ENCODE data around the gene LIPG.

Gene LIPG

DNA sequence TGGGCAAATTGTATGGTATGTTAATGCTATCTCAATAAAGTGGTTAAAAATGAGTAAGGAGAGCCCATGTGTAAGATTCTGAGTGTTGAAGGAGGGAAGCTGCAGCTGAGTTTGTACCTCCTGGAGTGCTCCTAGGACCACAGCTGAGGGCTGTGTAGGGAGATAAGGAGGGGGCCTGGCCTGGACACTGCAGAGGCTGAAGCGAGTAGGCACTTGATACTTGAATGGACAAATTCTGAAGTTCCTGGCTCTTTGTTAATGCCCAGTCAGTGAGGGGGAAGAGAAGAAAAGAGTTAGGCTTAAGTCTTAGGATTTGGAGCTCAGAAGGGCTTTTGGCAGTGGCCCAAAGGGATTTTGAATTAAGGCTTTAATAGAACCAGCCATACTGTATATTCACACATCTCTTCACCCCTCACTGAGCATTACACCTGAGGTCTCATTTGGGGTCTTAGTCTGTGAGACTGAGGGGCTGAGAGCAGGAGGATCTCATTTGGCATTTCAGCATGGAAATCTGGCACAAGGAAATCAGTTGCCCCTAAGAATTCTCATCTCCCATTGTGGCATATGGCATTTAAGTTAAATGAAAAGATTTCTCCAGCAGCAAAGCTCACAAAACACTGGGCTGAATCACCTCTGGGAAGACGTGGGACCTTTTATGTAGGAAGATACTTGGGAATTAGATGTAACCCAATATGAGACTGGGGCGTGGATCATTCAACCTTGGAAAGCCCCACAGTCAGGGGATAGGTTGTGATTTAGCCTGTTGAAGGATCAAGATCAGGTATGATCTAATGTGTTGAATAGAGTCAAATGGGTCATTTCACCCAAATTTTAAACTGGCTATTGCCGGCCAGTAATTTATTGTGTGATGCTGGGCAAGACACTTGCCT is 46.8 kb downstream of the LIPG start:
- Histone ChIP-seq H3K36me3 (ENCODE audit: control insufficient read depth in 5 of 5, insufficient read depth in 5 of 5, low read length in 5 of 5) (no peaks in the 10 kb centered on the region), H3K4me3 (ENCODE audit: low read depth in 1 of 5, low read length in 5 of 5) (no peak overlapping the region), H3K27ac (ENCODE audit: low read depth, low read length) (no peak overlapping the region), H3K27me3 (ENCODE audit: control insufficient read depth in 5 of 5, insufficient read depth in 4 of 5, low read length in 5 of 5) (peaks cover 0 to 5% (median 0%) of the 10 kb centered on the region in 5 donors), H3K9ac (ENCODE audit: low read length in 5 of 5) (no peak overlapping the region), H3K4me1 (ENCODE audit: control insufficient read depth in 5 of 5, insufficient read depth in 5 of 5, low read length in 5 of 5) (no peaks in the 10 kb centered on the region), H3K9me3 (ENCODE audit: control insufficient read depth in 5 of 5, low read length in 5 of 5) (peaks cover 2 to 10% (median 7%) of the 10 kb centered on the region in 5 donors)

- no peaks in the 10 kb centered on the region for H3K4me1 ChIP-seq (ENCODE audit: control insufficient read depth in 5 of 5, insufficient read depth in 5 of 5, low read length in 5 of 5)
- no peaks in the 10 kb centered on the region for H3K36me3 ChIP-seq (ENCODE audit: control insufficient read depth in 5 of 5, insufficient read depth in 5 of 5, low read length in 5 of 5)
- peaks cover 2 to 10% (median 7%) of the 10 kb centered on the region in 5 donors for H3K9me3 ChIP-seq (ENCODE audit: control insufficient read depth in 5 of 5, low read length in 5 of 5)
- H3K27ac ChIP-seq (ENCODE audit: low read depth, low read length): no peak overlapping the region
- H3K27me3 ChIP-seq (ENCODE audit: control insufficient read depth in 5 of 5, insufficient read depth in 4 of 5, low read length in 5 of 5): peaks cover 0 to 5% (median 0%) of the 10 kb centered on the region in 5 donors
- no peak overlapping the region for H3K4me3 ChIP-seq (ENCODE audit: low read depth in 1 of 5, low read length in 5 of 5)
- H3K9ac ChIP-seq (ENCODE audit: low read length in 5 of 5): no peak overlapping the region
Observed at GRCh38 chr18:49609256-49610021, 47.6 kb downstream of the LIPG start.

DNA sequence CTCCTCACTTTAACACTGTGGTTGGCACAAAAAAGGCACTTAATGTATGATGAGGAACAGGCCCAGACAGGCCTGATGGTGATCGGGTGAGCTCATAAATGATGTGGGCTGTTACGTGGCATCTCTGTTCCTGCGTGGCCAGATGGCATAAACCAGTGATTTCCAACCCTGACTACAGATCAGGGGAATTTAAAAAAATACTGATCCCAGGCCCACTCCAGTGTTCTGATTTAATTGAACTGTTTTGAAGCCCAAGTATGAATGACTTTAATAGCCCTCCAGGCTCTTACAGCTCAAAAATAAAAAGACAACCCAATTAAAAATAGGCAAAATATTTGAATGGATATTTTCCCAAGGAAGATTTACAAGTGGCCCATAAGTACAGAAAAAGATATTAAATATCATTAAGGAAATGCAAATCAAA is 48.2 kb downstream of the LIPG start:
- H3K27ac ChIP-seq (ENCODE audit: low read depth, low read length): no peak overlapping the region
- H3K36me3 ChIP-seq (ENCODE audit: control insufficient read depth in 5 of 5, insufficient read depth in 5 of 5, low read length in 5 of 5): no peaks in the 10 kb centered on the region

DNA sequence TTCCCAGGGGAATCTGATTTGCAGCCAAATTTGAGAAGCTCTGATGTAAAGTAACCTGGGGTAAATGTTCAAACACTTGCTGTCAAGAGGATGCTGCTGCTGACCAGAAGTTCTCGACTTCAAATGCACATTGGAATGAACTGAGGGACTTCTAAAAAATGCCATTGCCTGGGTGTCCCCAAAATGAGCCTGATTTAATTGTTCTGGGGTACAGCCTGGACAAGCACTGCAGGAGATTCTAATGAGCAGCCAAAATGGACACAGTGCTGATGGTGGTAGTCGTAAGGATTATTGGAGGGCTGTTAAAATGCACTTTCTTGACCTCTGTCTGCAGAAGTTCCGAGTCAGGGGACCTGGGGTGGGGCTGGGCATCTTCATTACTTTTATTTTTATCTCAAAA is 49.5 kb downstream of the LIPG start:
- H3K9me3 ChIP-seq (ENCODE audit: control insufficient read depth in 5 of 5, low read length in 5 of 5): no peaks in the 10 kb centered on the region
- no peak overlapping the region for H3K4me3 ChIP-seq (ENCODE audit: low read depth in 1 of 5, low read length in 5 of 5)
- no peak overlapping the region for H3K9ac ChIP-seq (ENCODE audit: low read length in 5 of 5)
- H3K36me3 ChIP-seq (ENCODE audit: control insufficient read depth in 5 of 5, insufficient read depth in 5 of 5, low read length in 5 of 5): no peaks in the 10 kb centered on the region
- no peaks in the 10 kb centered on the region for H3K4me1 ChIP-seq (ENCODE audit: control insufficient read depth in 5 of 5, insufficient read depth in 5 of 5, low read length in 5 of 5)
- peaks cover 0 to 7% (median 0%) of the 10 kb centered on the region in 5 donors for H3K27me3 ChIP-seq (ENCODE audit: control insufficient read depth in 5 of 5, insufficient read depth in 4 of 5, low read length in 5 of 5)
- H3K27ac ChIP-seq (ENCODE audit: low read depth, low read length): no peak overlapping the region

More for the DNA sequence above, 48.2 kb downstream of the LIPG start:
- no peak overlapping the region for H3K9ac ChIP-seq (ENCODE audit: low read length in 5 of 5)
- no peak overlapping the region for H3K4me3 ChIP-seq (ENCODE audit: low read depth in 1 of 5, low read length in 5 of 5)
- peaks cover 0 to 7% (median 0%) of the 10 kb centered on the region in 5 donors for H3K27me3 ChIP-seq (ENCODE audit: control insufficient read depth in 5 of 5, insufficient read depth in 4 of 5, low read length in 5 of 5)
- no peaks in the 10 kb centered on the region for H3K4me1 ChIP-seq (ENCODE audit: control insufficient read depth in 5 of 5, insufficient read depth in 5 of 5, low read length in 5 of 5)
- H3K9me3 ChIP-seq (ENCODE audit: control insufficient read depth in 5 of 5, low read length in 5 of 5): peaks cover 2 to 9% (median 6%) of the 10 kb centered on the region in 5 donors

DNA sequence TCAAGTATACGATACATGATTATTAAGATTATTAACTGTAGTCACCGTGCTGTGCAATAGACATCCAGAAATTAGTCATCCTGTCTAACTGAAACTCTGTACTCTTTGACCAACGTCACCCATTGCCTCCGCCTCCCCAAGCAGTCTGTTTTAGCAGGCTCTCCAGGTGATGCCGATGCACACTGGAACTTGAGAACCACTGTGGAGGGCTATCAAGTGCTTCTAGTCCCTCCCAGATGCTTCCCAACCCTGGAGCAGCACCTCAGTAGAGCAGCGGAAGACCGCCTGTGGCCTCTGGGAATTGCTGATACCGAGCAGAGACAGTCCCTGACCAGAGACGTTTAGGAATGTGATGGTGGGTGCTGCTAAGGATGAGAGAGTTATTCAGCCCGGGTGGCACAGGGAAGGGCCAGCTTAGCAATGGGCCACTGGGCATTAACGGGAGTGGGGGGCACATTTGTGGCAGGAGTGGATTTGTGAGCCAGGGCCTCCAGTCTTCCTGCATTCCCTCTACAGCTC is 50.7 kb downstream of the LIPG start:
- H3K4me3 ChIP-seq (ENCODE audit: low read depth in 1 of 5, low read length in 5 of 5): no peak overlapping the region
- no peak overlapping the region for H3K9ac ChIP-seq (ENCODE audit: low read length in 5 of 5)
- no peaks in the 10 kb centered on the region for H3K4me1 ChIP-seq (ENCODE audit: control insufficient read depth in 5 of 5, insufficient read depth in 5 of 5, low read length in 5 of 5)

DNA sequence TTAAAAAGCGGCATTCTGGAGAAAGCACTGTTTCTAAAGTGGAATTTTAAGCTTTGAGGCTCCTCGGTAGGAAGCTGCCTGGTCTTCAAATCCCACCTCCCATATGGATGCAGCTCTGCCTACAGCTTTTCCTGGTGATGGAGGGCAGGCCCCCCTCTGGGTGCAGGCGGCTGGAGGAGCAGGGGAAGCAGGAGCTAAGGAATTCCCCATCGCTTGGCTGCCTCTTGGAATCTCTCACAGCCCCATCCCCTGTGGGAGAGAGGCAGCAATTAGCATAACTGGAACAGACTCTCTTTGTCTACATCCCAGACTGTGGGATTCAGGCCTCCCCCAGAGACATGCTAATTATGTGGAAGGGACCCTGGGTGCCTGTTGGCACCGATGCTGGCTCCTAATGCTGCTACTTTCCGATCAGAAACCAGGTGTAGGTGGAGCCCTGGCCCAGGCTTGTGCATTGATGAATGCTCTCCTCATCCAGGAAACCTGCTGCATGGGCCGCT is 51.3 kb downstream of the LIPG start:
- Histone ChIP-seq H3K27me3 (ENCODE audit: control insufficient read depth in 5 of 5, insufficient read depth in 4 of 5, low read length in 5 of 5) (peaks cover 0 to 7% (median 0%) of the 10 kb centered on the region in 5 donors), H3K4me3 (ENCODE audit: low read depth in 1 of 5, low read length in 5 of 5) (no peak overlapping the region), H3K27ac (ENCODE audit: low read depth, low read length) (no peak overlapping the region), H3K9me3 (ENCODE audit: control insufficient read depth in 5 of 5, low read length in 5 of 5) (no peaks in the 10 kb centered on the region), H3K36me3 (ENCODE audit: control insufficient read depth in 5 of 5, insufficient read depth in 5 of 5, low read length in 5 of 5) (no peaks in the 10 kb centered on the region), H3K4me1 (ENCODE audit: control insufficient read depth in 5 of 5, insufficient read depth in 5 of 5, low read length in 5 of 5) (no peaks in the 10 kb centered on the region), H3K9ac (ENCODE audit: low read length in 5 of 5) (no peak overlapping the region)

More for the DNA sequence above, 50.7 kb downstream of the LIPG start:
- peaks cover 0 to 7% (median 0%) of the 10 kb centered on the region in 5 donors for H3K27me3 ChIP-seq (ENCODE audit: control insufficient read depth in 5 of 5, insufficient read depth in 4 of 5, low read length in 5 of 5)
- no peaks in the 10 kb centered on the region for H3K36me3 ChIP-seq (ENCODE audit: control insufficient read depth in 5 of 5, insufficient read depth in 5 of 5, low read length in 5 of 5)
- no peaks in the 10 kb centered on the region for H3K9me3 ChIP-seq (ENCODE audit: control insufficient read depth in 5 of 5, low read length in 5 of 5)
- no peak overlapping the region for H3K27ac ChIP-seq (ENCODE audit: low read depth, low read length)

DNA sequence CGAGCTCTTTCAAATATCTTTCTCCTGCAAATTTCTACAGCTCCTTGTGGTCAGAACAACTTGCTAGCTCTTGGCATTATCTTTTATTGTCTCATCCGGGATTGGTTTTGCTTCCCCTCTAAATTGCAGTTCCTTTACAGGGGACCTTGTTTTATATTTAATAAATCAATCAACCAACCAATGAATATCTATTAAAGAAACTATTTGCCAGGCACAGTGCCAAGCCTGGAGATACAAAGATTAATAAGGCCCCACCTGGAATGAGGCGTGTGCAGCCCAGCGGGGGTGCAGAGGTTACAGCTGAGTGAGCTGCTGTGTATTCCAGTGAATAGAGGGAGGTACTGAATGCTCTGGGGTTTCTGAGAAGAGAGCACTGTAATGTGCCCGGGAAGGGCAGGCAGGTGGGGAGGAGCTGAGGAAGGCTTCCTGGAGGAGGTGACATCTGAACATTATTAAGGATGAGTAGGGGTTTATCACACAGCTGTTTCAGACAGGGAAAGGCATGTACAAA is 51.8 kb downstream of the LIPG start:
- Histone ChIP-seq H3K27ac (ENCODE audit: low read depth, low read length) (no peak overlapping the region), H3K4me3 (ENCODE audit: low read depth in 1 of 5, low read length in 5 of 5) (no peak overlapping the region), H3K4me1 (ENCODE audit: control insufficient read depth in 5 of 5, insufficient read depth in 5 of 5, low read length in 5 of 5) (peaks cover 0 to 2% (median 1%) of the 10 kb centered on the region in 5 donors), H3K9me3 (ENCODE audit: control insufficient read depth in 5 of 5, low read length in 5 of 5) (no peaks in the 10 kb centered on the region), H3K36me3 (ENCODE audit: control insufficient read depth in 5 of 5, insufficient read depth in 5 of 5, low read length in 5 of 5) (no peaks in the 10 kb centered on the region), H3K9ac (ENCODE audit: low read length in 5 of 5) (no peak overlapping the region), H3K27me3 (ENCODE audit: control insufficient read depth in 5 of 5, insufficient read depth in 4 of 5, low read length in 5 of 5) (peaks cover 0 to 7% (median 0%) of the 10 kb centered on the region in 5 donors)

DNA sequence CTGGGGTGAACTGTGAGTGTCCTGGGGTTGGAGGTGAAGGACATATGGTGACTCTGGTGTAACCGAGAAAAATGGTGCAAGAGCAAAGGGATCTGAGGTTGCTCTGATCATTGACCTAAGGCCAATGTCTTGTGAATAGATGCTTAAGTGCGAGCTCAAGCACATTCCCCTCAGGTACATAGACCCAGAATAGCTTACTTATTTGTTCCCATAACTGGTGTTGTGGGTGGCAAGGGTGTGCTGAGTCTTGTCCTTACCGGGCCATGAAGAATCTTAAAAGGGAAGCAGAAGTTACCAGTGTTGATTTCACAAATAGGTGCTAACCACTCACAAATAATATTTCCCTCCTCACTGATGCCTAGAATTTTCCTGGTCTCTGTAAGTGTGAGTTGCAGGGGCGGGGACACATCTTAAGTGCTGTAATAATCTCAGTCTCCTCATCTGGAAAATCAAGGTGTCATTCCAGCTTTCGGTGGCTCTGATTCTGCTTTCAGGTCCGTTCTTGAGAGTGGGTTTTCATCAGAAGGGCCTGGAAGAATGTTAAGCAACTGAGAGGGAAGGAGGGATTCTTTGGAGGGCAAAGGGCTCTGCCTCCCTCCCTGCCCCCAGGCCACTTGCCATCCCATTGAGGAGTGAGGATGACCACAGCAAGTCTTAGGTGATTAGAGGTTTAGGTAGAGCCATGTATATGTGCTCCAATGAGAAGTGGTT is 54.9 kb downstream of the LIPG start:
- H3K9me3 ChIP-seq (ENCODE audit: control insufficient read depth in 5 of 5, low read length in 5 of 5): no peaks in the 10 kb centered on the region
- peaks cover 0 to 16% (median 15%) of the 10 kb centered on the region in 5 donors for H3K4me1 ChIP-seq (ENCODE audit: control insufficient read depth in 5 of 5, insufficient read depth in 5 of 5, low read length in 5 of 5)
- no peaks in the 10 kb centered on the region for H3K36me3 ChIP-seq (ENCODE audit: control insufficient read depth in 5 of 5, insufficient read depth in 5 of 5, low read length in 5 of 5)
- H3K27me3 ChIP-seq (ENCODE audit: control insufficient read depth in 5 of 5, insufficient read depth in 4 of 5, low read length in 5 of 5): peaks cover 0 to 7% (median 0%) of the 10 kb centered on the region in 5 donors
- H3K9ac ChIP-seq (ENCODE audit: low read length in 5 of 5): no peak overlapping the region
- H3K27ac ChIP-seq (ENCODE audit: low read depth, low read length): no peak overlapping the region
- H3K4me3 ChIP-seq (ENCODE audit: low read depth in 1 of 5, low read length in 5 of 5): no peak overlapping the region

GRCh38 chr18:49617329-49617695 is 55.5 kb downstream of the LIPG start:
- H3K9me3 ChIP-seq (ENCODE audit: control insufficient read depth in 5 of 5, low read length in 5 of 5): no peaks in the 10 kb centered on the region
- no peaks in the 10 kb centered on the region for H3K36me3 ChIP-seq (ENCODE audit: control insufficient read depth in 5 of 5, insufficient read depth in 5 of 5, low read length in 5 of 5)
- peaks cover 0 to 18% (median 16%) of the 10 kb centered on the region in 5 donors for H3K4me1 ChIP-seq (ENCODE audit: control insufficient read depth in 5 of 5, insufficient read depth in 5 of 5, low read length in 5 of 5)
- no peak overlapping the region for H3K27ac ChIP-seq (ENCODE audit: low read depth, low read length)
- H3K27me3 ChIP-seq (ENCODE audit: control insufficient read depth in 5 of 5, insufficient read depth in 4 of 5, low read length in 5 of 5): peaks cover 0 to 7% (median 0%) of the 10 kb centered on the region in 5 donors
- no peak overlapping the region for H3K9ac ChIP-seq (ENCODE audit: low read length in 5 of 5)
- no peak overlapping the region for H3K4me3 ChIP-seq (ENCODE audit: low read depth in 1 of 5, low read length in 5 of 5)

All from subcutaneous abdominal adipose tissue (tissue), 5 donors.